GM23248 (cell line): ENCODE results near the gene NPAS1.

Experiments
- EZH2 ChIP-seq: fragments of 200-600 bp; sonication (generic); IDR thresholded peaks from 2 replicates; pipeline ENCODE4 v1.6.1; 2018; ENCODE audit warnings: antibody characterized with exemption, mild to moderate bottlenecking; ENCODE audit not compliant: insufficient read depth, poor library complexity, severe bottlenecking
- EZH2phosphoT487 ChIP-seq: fragments of 200-600 bp; sonication (generic); IDR thresholded peaks from 2 replicates; pipeline ENCODE4 v1.6.1; 2018; ENCODE audit warnings: antibody characterized with exemption, moderate library complexity, mild to moderate bottlenecking, low read depth; ENCODE audit not compliant: insufficient read depth

GRCh38 chr19:47023448-47023794 lies 3.8 kb downstream of the NPAS1 start:
- TF ChIP-seq EZH2 (no peak), EZH2phosphoT487 (no peak)
